Stimulated activated CD8-positive, alpha-beta memory T cell treated with anti-CD3 and anti-CD28 coated beads, Interleukin-2, amount 100 ng/mL, for 48 hours (primary cell): ENCODE results near the gene ADGRF1.

Experiments used
- DNase-seq, 2 donors: peaks; one replicate each; pipeline ENCODE4 v3.0.0-alpha.2; 2020; ENCODE audit warnings: low read depth in 2 of 2

ADGRF1 gene

DNA sequence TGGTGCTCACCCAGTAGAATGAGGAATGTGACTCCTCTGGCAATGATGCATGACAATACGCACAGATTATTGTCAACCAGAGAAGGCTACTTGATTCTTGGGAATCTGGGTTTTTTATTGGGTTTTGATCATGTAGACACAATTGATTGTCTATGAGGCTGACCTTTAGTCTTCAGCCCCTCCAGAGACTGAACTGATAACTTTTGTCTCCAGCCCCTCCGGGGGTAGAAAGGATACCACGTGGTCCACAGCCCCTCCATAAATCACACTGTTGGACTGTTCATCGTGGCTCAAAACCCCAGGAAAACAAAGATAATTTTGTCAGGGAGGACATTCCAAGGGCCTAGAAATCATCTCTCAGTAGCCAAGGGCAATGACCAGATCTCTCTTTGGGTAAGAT is 62.9 kb downstream of the ADGRF1 start:
- DNase-seq, result no peak

DNA sequence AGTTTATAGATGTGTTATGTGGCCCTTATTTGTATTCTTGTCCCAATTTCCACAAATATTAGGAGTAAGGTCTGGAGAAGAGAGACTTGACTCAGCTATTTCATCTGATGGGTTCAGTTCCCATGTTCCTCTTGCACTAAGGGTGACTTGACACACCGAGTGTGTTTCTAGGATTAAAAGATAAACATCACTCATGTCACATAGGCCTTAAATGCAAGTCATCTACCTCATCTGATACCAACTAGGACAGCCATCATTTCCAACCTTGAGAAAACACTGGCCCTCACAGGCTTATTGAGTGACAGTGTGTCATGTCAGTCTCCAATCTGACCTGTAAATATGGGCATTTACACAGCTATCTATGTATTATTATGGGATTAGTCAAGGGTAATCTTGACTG is 67.3 kb downstream of the ADGRF1 start:
- no peak for DNase-seq

DNA sequence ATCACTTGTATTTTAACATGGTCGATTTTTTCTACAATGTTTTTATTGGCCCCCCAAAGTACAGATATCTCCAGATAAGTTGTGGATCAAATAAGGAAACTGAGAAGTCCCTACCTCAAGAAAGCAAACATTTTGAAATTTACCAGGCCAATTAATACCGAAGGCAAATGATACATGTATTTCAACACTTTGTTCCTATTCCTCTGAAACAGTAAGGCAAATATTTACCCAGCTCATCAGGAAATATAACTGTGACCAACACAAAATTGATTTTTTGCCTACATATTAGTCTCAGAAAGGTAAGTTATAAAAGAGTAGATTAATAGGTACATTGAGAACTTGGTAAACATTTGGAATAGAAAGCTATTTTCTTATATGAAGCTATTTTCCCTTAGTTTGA is 69.1 kb downstream of the ADGRF1 start:
- no peak for DNase-seq

DNA sequence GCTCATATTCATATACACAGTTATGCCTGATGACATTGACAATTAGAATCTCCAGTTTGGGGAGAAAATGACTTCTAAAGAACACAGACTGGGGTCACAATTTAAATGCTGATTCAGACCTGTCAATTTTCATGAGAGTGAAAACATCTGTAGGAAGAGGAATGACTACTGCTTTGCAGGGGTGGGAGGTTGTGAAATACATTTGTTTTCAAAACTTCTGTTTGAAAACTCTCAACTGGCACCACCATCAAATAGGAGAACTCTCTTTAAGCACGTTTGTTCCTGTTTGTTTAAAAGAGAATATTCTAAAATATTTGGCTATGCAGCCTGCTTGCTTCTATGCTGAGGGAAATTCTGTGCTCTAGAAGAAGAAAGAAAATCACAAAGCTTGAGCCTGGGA is 69.6 kb downstream of the ADGRF1 start:
- DNase-seq, result no peak

DNA sequence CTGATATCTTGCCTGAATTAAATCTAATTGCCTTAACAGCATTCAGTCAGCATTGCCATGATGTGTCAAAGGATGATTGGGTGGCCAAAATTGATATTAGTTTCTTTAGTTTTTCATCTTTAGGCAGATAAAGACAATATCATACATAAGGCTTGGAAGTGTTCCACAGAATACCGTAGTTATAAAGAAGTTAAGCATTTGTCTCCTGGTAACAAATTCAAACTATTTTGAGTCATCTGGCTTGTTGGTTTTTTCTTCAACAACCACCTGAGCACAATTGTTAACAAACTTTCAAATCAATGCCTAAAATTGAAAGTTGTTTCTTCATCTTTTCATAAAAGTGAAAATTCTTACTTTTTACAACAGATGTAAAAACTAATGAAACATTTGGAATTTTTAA is 72.9 kb downstream of the ADGRF1 start:
- no peak for DNase-seq

DNA sequence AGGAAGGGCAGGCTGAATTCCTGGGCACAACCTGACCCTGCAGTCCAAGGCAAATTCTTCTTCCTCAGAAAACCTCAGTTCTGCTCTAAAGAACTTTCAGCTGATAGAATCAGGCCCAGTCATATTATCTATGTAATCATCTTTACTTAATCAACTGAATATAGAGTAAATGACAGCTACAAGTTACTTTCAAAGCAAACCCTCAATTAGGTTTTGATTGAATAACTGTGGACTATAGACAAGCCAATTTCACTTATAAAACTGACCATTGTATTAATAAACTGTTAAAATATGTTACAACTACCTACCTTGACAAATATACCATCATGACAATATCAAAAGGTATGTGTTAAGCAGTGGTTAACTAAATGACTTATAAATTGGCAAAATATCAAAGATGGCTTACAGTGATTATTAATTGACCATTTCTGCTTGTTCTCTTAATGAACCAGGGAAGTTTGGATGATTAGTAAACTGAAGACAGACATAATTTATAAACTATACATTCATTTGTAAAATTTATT is 74.2 kb downstream of the ADGRF1 start:
- no peak for DNase-seq

DNA sequence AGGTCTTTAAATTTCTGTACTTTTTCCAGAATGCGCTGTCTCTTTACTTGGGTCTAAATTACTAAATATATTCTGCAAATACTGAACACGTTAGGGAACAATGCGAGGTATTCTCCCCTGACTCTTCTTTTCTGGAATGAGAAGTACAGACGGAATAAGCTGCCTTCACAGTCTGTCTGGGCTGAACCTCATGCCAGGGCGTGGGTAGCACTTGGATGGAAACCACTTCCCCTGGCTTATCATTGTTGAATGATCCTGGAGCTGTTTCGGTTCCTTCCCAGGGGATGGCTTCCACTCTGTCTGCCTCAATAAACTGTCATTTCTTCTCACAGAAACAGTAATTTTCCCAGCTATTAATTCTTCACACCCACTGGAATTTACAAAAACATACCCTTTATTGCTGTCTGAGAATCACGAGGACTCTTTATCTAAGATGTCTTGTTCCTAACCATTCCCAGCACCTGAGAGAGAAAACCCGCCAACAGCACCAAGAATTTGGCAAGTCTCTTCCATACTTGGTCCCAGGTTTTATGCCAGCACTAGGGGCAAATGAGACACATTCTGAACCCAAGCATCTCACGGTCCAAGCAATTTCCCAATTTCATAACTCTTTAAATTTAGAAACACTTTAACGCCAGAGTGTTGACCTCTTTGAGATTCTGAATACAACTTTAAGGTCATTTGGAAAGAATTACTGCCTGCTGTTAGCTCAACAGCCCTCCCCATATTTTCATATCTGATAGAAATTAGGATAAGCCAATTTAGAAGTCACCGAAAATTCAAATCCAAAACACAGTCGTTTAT is 77.2 kb downstream of the ADGRF1 start:
- DNase-seq, result no peak

DNA sequence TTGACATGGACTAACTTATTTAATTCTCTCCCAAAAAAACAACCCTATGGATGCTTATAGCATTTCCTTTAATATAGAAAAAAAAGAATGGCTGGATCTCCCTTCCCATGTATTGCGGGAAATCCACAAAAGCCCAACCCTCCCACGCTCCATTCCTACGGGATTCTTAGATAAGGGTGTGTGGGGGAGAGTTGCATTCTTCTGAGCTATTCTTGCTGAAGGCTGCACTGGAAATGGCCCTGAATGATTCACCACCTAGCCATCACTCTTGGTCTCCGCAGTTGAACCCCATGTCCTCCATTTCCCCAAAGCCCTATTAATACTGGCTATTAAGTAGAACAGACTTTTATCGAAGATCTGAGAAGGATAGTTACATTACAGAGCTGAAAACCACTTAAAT is 78.5 kb downstream of the ADGRF1 start:
- DNase-seq, result no peak

DNA sequence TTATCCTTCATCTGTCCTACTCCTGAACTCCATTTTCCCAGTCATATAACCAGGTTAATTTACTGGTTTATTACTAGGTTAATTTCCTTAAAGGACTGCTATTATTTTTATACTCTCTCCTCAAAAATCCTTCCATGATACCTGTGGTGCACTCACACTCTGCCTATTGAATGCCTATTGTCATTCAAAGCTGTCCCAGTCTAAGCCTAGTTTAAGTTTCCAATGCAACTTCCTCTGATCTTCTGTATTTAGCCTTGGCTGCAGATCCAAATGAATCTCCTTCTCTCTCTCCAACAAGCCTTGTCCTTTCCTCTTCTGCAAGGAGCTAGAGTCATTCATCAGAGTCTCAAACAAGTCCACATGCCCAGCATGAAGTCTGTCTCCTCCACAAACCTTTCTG is 79.1 kb downstream of the ADGRF1 start:
- DNase-seq, result no peak

DNA sequence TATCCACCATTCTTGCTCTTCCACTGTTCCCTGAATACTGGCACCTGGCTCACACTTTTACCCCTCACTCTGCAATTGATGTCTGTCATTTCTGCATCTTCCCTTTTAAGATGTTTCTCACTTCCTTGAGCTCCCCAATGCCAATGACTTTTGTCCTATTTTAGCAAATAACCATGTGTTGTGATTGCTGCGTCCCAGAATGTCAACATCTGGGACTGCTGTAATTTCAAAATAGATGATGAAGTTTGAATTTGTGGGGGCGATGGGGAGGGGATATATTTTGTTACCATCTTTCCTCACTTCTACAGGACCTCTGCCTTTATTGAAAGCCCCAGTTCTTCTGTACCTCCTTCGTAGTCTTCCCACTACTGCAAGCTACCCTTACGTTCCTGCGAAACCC is 80.4 kb downstream of the ADGRF1 start:
- DNase-seq, result no peak

DNA sequence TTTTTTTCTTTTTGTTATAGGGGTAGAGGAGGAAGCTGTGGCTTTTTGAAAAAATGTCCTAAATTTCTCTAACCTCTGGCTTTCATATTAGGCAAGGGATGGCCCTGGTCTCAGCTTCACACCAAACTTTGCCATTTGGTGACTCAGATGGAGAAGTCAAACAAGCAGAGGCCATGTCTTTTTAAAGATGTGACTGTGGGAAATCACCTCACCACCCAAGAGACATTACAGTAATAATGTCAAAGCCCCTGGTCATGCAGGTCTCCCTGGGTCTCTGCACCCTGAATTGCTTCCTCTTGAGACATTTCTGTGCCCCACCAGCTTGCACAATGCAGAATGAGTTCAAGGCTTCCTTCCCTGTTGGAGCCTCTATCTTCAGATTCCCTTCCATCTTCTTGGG is 80.9 kb downstream of the ADGRF1 start:
- no peak for DNase-seq

DNA sequence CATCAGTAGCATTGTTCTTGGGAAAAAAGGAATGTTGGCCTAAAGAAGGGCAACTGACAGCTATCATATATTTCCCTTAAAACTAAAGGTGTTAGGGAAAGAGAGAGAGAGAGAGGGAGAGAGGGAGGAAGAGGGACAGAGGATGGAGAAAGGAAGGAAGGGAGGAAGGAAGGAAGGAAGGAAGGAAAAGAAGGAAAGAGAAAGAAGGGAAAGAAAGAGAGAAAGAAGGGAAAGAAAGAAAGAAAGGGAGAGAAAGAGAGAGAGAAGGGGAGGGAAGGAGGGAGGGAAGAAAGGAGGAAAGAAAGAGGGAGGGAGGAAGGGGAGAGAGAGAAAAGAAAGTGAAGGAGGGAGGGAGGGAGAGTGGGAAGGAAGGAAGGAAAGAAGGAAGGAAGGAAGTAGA is 82.7 kb downstream of the ADGRF1 start:
- DNase-seq, result no peak

DNA sequence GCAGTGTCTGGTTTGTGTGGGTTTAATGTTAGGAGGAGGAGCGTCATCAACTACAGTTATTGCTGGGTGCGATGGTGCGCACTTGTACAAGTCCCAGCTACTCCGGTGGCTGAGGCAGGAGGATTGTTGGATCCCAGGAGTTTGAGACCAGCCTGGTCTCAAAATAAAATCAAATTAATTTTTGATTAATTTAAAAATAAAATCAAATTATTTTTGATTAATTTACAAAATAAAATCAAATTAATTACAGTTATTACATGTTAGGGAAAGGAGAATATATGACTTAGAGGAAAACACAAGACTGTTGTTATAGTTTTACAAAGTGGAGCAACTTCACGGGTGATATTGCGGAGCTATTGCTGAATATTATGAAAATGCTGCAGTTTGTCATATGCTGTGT is 85.7 kb downstream of the ADGRF1 start:
- no peak for DNase-seq

DNA sequence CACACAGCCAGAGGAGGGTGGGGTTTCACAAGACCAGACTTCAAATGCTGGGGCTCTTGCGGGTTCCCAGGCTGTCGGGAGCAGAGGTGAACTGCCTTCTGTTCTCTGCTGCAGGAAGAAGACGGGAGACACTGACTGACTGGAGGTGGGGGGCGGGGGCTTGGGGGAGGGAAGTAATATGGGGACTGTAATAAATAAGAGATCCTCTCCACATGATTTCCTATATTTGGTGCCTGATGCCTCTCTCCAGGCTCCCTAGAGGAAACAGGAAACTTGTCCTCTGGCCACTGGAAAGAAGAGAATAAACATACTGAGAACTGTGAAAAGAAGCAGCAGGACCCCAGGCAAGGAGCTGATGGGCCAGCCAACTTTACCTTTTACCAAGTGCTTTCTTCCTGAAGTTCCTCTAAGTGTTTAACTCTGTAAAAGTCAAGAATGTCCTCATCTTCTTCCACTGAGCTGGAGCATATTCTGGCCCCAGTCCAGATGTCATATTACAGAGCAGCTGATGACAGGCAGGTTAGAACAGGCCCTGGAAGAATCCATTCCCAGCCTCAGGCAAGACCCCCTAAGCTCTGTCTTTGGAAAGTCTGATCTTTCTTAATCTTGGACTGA is 87.2 kb downstream of the ADGRF1 start:
- DNase-seq, result no peak

DNA sequence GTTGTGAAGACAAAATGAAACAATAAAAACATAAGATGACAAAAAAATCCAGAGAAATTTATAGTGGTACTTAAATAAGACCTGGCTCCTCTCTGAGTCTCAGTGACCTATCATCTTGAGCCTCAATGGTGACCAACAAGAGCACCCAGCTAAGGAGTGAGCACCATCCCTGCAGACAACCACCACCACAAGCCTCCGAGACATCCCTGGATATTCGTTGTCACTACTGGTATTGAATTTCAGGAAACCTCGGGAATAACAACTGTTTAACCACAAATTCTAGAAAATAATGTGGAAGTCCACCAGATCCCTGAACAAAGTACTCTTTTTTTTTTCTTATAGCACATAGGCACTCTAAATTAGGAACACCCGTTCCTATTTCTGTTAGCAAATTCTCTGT is 88.2 kb downstream of the ADGRF1 start:
- no peak for DNase-seq

DNA sequence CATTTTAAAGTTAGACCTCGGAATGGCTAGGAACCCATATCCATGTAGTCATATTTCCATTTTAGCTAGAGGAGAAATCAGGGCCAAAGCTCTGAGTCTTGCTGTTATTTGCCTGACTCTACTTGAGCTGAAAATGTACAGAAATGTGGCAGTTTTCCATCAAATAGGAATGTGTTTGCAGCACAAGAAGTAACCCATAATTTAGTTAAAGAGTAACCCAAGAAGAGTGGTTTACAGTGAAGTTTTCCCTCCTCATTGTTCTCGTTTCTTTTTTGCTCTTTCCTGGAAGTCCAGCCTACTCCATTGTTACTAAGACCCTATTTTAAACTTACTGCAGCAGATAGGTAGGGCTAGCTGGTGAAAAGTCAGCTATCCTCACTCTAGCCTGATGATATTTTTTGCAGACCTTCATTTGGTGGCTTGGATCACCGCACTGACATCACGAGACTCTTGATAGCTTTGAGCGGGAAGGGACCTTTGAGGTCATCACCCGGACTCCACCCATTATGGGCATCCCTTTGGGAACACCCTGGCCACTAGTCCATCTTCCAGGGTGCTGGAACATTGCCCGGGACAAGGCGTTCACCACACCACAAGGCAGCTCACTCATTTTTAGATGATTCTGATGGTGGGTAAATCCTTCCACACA is 92.4 kb downstream of the ADGRF1 start:
- no peak for DNase-seq

DNA sequence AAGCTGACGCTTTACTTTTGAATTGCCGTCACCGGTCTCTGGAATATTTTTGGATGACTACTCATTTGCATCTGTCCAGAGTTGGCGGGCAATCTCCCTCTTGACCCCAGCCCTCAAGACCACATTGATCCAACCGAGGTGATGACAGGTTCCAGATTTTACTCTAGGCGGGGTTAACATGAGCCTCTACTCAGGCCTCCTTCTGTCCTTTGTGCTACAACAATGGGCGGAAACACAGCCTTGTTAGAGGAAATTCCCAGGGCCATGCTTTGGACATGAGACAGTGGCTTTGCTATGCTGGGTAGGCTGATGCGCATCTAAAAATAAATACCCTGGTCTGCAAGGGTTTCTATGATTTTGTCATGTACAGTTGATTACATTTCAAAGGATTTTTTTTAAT is 93.4 kb downstream of the ADGRF1 start:
- no peak for DNase-seq
